ENCODE results near the gene RALB. TPM values are rescaled to one million over a fixed set of nuclear protein-coding genes. Genes with fewer than 3 reads are reported as not detected.
A peak's percentile ranks its signal among the peaks of the same experiment; 100 is the strongest.

The RALB gene
- total RNA-seq, 1 experiment from 2014 or later: 17.1 TPM

- peak overlapping the region; percentile 53 for H3K4me3 Mint-ChIP-seq
- no peaks in the 10 kb centered on the region for H3K36me3 Mint-ChIP-seq
- H3K27me3 Mint-ChIP-seq (ENCODE audit: low read depth): peaks cover 79% of the 10 kb centered on the region
- peaks cover 31% of the 10 kb centered on the region for H3K4me1 Mint-ChIP-seq
- ChIA-PET CTCF (interaction anchor here (0.6 to 4.2 kb wide), 53 partner anchors 9 to 732 kb away, joined by 3 to 66 read pairs (median 5); no protein-coding TSS in a partner anchor), POLR2A (interaction anchor here (0.9 to 1.3 kb wide), 5 partner anchors 91 to 122 kb away, joined by 3 to 6 read pairs (median 3); partner anchors contain the start of gene RALB)
- peak; percentile 78 for ATAC-seq
- no peak overlapping the region for H3K27ac Mint-ChIP-seq
- H3K9me3 Mint-ChIP-seq: no peaks in the 10 kb centered on the region
- DNase-seq (ENCODE audit: low spot score): peak; percentile 90
- no peak for TF ChIP-seq ZNF121 (CRISPR knock-in tag; IDR thresholded peaks at IDR 0.05)
- TF ChIP-seq, protein P1, sequence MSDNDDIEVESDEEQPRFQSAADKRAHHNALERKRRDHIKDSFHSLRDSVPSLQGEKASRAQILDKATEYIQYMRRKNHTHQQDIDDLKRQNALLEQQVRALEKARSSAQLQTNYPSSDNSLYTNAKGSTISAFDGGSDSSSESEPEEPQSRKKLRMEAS (CRISPR knock-in tag; IDR thresholded peaks at IDR 0.05): no peak; the same call in 1 of the 2 replicates
- no peak for TF ChIP-seq FOXP4 (CRISPR knock-in tag; IDR thresholded peaks at IDR 0.05)
- TF ChIP-seq, protein P2, sequence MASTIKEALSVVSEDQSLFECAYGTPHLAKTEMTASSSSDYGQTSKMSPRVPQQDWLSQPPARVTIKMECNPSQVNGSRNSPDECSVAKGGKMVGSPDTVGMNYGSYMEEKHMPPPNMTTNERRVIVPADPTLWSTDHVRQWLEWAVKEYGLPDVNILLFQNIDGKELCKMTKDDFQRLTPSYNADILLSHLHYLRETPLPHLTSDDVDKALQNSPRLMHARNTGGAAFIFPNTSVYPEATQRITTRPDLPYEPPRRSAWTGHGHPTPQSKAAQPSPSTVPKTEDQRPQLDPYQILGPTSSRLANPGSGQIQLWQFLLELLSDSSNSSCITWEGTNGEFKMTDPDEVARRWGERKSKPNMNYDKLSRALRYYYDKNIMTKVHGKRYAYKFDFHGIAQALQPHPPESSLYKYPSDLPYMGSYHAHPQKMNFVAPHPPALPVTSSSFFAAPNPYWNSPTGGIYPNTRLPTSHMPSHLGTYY (CRISPR knock-in tag; IDR thresholded peaks at IDR 0.05): no peak
- no peak for TF ChIP-seq ZNF317 (CRISPR knock-in tag; IDR thresholded peaks at IDR 0.05; ENCODE audit: borderline replicate concordance, low read depth)
- TF ChIP-seq SMAD3 (CRISPR knock-in tag; IDR thresholded peaks at IDR 0.05; ENCODE audit: borderline replicate concordance): no peak
- TF ChIP-seq ZNF416 (CRISPR knock-in tag; IDR thresholded peaks at IDR 0.05): no peak
- no peak for TF ChIP-seq FOXJ3 (CRISPR knock-in tag; IDR thresholded peaks at IDR 0.05; ENCODE audit: borderline replicate concordance)
- TF ChIP-seq ZNF396 (CRISPR knock-in tag; IDR thresholded peaks at IDR 0.05; ENCODE audit: borderline replicate concordance): no peak
- no peak for TF ChIP-seq RELA (CRISPR knock-in tag; IDR thresholded peaks at IDR 0.05; ENCODE audit: borderline replicate concordance)
- TF ChIP-seq STAT6 (CRISPR knock-in tag; conservative IDR thresholded peaks at IDR 0.05; ENCODE audit: low read depth): 0 out of 2 replicates have a peak, but pooled peaks have one; percentile 49
- no peak for TF ChIP-seq SMAD4 (CRISPR knock-in tag; IDR thresholded peaks at IDR 0.05)
- TF ChIP-seq, protein P3, sequence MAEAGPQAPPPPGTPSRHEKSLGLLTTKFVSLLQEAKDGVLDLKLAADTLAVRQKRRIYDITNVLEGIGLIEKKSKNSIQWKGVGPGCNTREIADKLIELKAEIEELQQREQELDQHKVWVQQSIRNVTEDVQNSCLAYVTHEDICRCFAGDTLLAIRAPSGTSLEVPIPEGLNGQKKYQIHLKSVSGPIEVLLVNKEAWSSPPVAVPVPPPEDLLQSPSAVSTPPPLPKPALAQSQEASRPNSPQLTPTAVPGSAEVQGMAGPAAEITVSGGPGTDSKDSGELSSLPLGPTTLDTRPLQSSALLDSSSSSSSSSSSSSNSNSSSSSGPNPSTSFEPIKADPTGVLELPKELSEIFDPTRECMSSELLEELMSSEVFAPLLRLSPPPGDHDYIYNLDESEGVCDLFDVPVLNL (CRISPR knock-in tag; IDR thresholded peaks at IDR 0.05; ENCODE audit: borderline replicate concordance, low read depth): no peak
- no peak; the same call in 1 of the 2 replicates for TF ChIP-seq FOXP1 (CRISPR knock-in tag; IDR thresholded peaks at IDR 0.05; ENCODE audit: borderline replicate concordance)
- TF ChIP-seq CREM (CRISPR knock-in tag; IDR thresholded peaks at IDR 0.05): no peak
- TF ChIP-seq GRHL2 (CRISPR knock-in tag; IDR thresholded peaks at IDR 0.05; ENCODE audit: insufficient replicate concordance, severe bottlenecking): no peak
- no peak for TF ChIP-seq USF1 (CRISPR knock-in tag; IDR thresholded peaks at IDR 0.05)
- TF ChIP-seq FOXK1 (CRISPR knock-in tag; IDR thresholded peaks at IDR 0.05): no peak
- TF ChIP-seq, protein P4, sequence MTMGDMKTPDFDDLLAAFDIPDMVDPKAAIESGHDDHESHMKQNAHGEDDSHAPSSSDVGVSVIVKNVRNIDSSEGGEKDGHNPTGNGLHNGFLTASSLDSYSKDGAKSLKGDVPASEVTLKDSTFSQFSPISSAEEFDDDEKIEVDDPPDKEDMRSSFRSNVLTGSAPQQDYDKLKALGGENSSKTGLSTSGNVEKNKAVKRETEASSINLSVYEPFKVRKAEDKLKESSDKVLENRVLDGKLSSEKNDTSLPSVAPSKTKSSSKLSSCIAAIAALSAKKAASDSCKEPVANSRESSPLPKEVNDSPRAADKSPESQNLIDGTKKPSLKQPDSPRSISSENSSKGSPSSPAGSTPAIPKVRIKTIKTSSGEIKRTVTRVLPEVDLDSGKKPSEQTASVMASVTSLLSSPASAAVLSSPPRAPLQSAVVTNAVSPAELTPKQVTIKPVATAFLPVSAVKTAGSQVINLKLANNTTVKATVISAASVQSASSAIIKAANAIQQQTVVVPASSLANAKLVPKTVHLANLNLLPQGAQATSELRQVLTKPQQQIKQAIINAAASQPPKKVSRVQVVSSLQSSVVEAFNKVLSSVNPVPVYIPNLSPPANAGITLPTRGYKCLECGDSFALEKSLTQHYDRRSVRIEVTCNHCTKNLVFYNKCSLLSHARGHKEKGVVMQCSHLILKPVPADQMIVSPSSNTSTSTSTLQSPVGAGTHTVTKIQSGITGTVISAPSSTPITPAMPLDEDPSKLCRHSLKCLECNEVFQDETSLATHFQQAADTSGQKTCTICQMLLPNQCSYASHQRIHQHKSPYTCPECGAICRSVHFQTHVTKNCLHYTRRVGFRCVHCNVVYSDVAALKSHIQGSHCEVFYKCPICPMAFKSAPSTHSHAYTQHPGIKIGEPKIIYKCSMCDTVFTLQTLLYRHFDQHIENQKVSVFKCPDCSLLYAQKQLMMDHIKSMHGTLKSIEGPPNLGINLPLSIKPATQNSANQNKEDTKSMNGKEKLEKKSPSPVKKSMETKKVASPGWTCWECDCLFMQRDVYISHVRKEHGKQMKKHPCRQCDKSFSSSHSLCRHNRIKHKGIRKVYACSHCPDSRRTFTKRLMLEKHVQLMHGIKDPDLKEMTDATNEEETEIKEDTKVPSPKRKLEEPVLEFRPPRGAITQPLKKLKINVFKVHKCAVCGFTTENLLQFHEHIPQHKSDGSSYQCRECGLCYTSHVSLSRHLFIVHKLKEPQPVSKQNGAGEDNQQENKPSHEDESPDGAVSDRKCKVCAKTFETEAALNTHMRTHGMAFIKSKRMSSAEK (CRISPR knock-in tag; IDR thresholded peaks at IDR 0.05; ENCODE audit: borderline replicate concordance): no peak
- TF ChIP-seq CTCF (IDR thresholded peaks at IDR 0.05): peak; percentile 61
- TF ChIP-seq ZBTB21 (CRISPR knock-in tag; IDR thresholded peaks at IDR 0.05; ENCODE audit: borderline replicate concordance): 0 out of 2 replicates have a peak, but pooled peaks have one; percentile 57
- no peak for TF ChIP-seq ZNF138 (CRISPR knock-in tag; conservative IDR thresholded peaks at IDR 0.05)
Measured at GRCh38 chr2:120343433-120344105, 90.9 kb downstream of the RALB start.
